HG03565 (cell line): ENCODE data around the gene WNT7B.

ENCODE experiments used
- ATAC-seq: cut with Tn5 transposase; IDR thresholded peaks from one replicate; pipeline ENCODE4 v1.9.1; 2021; ENCODE audit warnings: mild to moderate bottlenecking, moderate library complexity; ENCODE audit not compliant: unreplicated experiment

Gene WNT7B

GRCh38 chr22:45977003-45977411, at the start of gene WNT7B:
TSS of gene WNT7B (minus strand) at chr22:45977162. CDS start at chr22:45976754, 408 bp downstream.
- no peak for ATAC-seq

GRCh38 chr22:46025973-46026898, 49.3 kb upstream of the WNT7B start:
- no peak for ATAC-seq

GRCh38 chr22:46025225-46025972, 48.4 kb upstream of the WNT7B start:
- ATAC-seq, result no peak

- ATAC-seq, result no peak
These were observed 47.3 kb upstream of the WNT7B start for GRCh38 chr22:46024136-46024840.

- no peak for ATAC-seq
These were observed 46.6 kb upstream of the WNT7B start for GRCh38 chr22:46023558-46023981.

GRCh38 chr22:46022881-46023512, 46.0 kb upstream of the WNT7B start:
- ATAC-seq, result no peak

GRCh38 chr22:46021577-46021976, 44.6 kb upstream of the WNT7B start:
- ATAC-seq, result no peak

GRCh38 chr22:46019351-46019750, 42.4 kb upstream of the WNT7B start:
- ATAC-seq, result no peak

GRCh38 chr22:46018859-46019258, 41.9 kb upstream of the WNT7B start:
- ATAC-seq, result no peak

- no peak for ATAC-seq
These were observed 40.2 kb upstream of the WNT7B start for GRCh38 chr22:46017166-46017565.

GRCh38 chr22:46013460-46014416, 36.8 kb upstream of the WNT7B start:
- peak; percentile 63 for ATAC-seq

GRCh38 chr22:46012881-46013281, 35.9 kb upstream of the WNT7B start:
- ATAC-seq, result no peak

GRCh38 chr22:46012182-46012880, 35.4 kb upstream of the WNT7B start:
- ATAC-seq, result no peak

GRCh38 chr22:46011627-46012181, 34.7 kb upstream of the WNT7B start:
- no peak for ATAC-seq

GRCh38 chr22:46010951-46011626, 34.1 kb upstream of the WNT7B start:
- no peak for ATAC-seq

- no peak for ATAC-seq
These were observed 33.4 kb upstream of the WNT7B start for GRCh38 chr22:46010207-46010867.

- ATAC-seq, result no peak
These were observed 32.8 kb upstream of the WNT7B start for GRCh38 chr22:46009730-46010129.
